Melanocyte of skin (primary cell): Measurements from ENCODE around the gene MAP1LC3A. TPM values are rescaled to one million over a fixed set of nuclear protein-coding genes. Genes with fewer than 3 reads are reported as not detected.

Experiments used
- small RNA-seq, 2 donors: library from RNA; depleted of rRNA; stranded (forward); fragments of <200 nt; gene quantifications; one replicate each; pipeline ENCODE3, GENCODE V24; 2012
- total RNA-seq, 2 donors: library from RNA; depleted of rRNA; stranded (reverse); fragments of >200 nt; gene quantifications; 2 replicates each; pipeline ENCODE4 v1.2.3, GENCODE V29; 2012

The MAP1LC3A gene
- 10 to 100 TPM in 1 of 2 donors, 1 to 10 TPM in 1; 6.0 to 22.4 TPM for total RNA-seq

GRCh38 chr20:34558320-34559218 lies at the start of gene MAP1LC3A:
Gene MAP1LC3A, plus strand, starts transcription at chr20:34558718. Its CDS starts 151 bp downstream, at chr20:34558869.

GRCh38 chr20:34516247-34517113 lies 42.0 kb upstream of the MAP1LC3A start, which contains the start of gene DYNLRB1:
Gene DYNLRB1, plus strand, starts transcription at chr20:34516422. Its CDS starts 37 bp downstream, at chr20:34516459.

Small RNA genes within 50 kb of the gene (small RNA-seq; reads per million reads assigned to genes)
- gene RF00019 = 0 reads per million in 2 donors

Other genes with a start within 250 kb of the MAP1LC3A start
- 10 to 100 TPM; 44.4 to 50.6 TPM for gene ITCH, start 195.4 kb upstream of the MAP1LC3A start, total RNA-seq
- gene DYNLRB1, start 42.3 kb upstream of the MAP1LC3A start, total RNA-seq = 100 to 1,000 TPM in 1 of 2 donors, 10 to 100 TPM in 1; 82.9 to 100 TPM
- gene PIGU, start 118.4 kb downstream of the MAP1LC3A start, total RNA-seq = 10 to 100 TPM; 13.8 to 15.7 TPM
- gene TP53INP2, start 145.6 kb downstream of the MAP1LC3A start, total RNA-seq = 1 to 10 TPM; 3.0 to 8.9 TPM